ENCODE measurements around the gene DIP2B. TPM values are rescaled to one million over a fixed set of nuclear protein-coding genes. Genes with fewer than 3 reads are reported as not detected.

Gene DIP2B
- total RNA-seq, 1 donor from 2014 or later: 45.1 TPM

DNA sequence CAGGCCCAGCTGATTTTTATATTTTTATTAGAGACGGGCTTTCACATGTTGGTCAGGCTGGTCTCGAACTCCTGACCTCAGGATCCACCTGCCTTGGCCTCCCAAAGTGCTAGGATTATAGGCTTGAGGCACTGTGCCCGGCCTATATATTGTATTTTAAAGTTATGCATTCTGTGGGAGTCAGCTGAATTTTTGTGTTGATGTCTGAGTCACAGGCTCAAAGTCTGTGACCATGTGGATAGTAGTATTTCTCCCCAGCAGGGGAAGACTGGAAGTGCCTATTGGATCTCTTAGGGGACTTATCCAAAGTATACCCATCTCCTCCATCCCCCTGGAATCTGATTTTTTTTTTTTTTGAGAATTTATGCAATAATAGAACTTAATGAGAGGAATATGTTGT is 215.3 kb downstream of the DIP2B start:
- Mint-ChIP-seq H3K9me3 (ENCODE audit: unreplicated experiment) (no peaks in the 10 kb centered on the region), H3K27me3 (ENCODE audit: unreplicated experiment) (peaks cover 2% of the 10 kb centered on the region), H3K27ac (ENCODE audit: unreplicated experiment) (no peak overlapping the region), H3K36me3 (ENCODE audit: low read depth, unreplicated experiment) (peaks cover 35% of the 10 kb centered on the region), H3K4me3 (ENCODE audit: unreplicated experiment) (no peak overlapping the region), H3K4me1 (ENCODE audit: unreplicated experiment) (no peaks in the 10 kb centered on the region)
- no peak for DNase-seq (ENCODE audit: low spot score)
- TF ChIP-seq, protein P1, sequence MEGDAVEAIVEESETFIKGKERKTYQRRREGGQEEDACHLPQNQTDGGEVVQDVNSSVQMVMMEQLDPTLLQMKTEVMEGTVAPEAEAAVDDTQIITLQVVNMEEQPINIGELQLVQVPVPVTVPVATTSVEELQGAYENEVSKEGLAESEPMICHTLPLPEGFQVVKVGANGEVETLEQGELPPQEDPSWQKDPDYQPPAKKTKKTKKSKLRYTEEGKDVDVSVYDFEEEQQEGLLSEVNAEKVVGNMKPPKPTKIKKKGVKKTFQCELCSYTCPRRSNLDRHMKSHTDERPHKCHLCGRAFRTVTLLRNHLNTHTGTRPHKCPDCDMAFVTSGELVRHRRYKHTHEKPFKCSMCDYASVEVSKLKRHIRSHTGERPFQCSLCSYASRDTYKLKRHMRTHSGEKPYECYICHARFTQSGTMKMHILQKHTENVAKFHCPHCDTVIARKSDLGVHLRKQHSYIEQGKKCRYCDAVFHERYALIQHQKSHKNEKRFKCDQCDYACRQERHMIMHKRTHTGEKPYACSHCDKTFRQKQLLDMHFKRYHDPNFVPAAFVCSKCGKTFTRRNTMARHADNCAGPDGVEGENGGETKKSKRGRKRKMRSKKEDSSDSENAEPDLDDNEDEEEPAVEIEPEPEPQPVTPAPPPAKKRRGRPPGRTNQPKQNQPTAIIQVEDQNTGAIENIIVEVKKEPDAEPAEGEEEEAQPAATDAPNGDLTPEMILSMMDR (IDR thresholded peaks at IDR 0.05; ENCODE audit: unreplicated experiment): no peak

DNA sequence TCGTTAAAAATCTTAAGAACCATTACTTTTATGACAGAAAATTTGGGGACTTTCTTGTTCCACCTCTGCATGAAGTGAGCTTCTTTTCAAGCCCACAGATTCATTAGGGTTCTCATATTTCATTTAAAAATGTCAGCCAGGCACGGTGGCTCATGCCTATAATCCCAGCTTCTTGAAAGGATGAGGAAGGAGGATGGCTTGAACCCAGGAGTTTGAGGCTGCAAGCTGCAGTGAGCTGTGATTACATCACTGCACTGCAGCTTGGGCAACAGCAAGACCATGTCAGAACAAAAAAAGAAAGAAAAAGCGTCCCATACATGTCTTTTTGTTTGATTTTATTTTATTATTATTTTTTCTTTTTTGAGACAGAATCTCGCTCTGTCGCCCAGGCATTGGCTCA is 215.7 kb downstream of the DIP2B start:
- no peak for DNase-seq (ENCODE audit: low spot score)

DNA sequence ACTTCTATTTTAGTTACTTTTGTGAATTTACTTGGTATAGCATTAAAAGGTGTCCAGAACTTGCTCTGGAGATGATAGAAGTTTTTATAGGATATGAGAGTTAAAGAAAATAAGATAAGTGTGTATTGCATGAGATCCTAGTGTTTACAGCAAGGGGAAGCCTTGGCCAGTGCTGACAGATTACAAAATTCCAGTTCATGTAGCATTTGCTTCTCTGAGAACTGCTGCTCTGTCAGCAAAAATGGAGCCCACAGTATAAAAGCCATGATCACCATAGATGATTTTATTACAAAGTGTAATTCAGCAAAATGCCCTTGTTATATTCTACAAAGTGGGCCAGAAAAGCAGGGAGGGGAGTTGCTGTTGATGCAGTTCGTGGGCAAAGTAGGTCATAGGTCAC is 219.1 kb downstream of the DIP2B start:
- Mint-ChIP-seq H3K27ac (ENCODE audit: unreplicated experiment) (no peak overlapping the region), H3K4me3 (ENCODE audit: unreplicated experiment) (no peak overlapping the region), H3K36me3 (ENCODE audit: low read depth, unreplicated experiment) (peaks cover 40% of the 10 kb centered on the region), H3K27me3 (ENCODE audit: unreplicated experiment) (peaks cover 2% of the 10 kb centered on the region), H3K4me1 (ENCODE audit: unreplicated experiment) (no peaks in the 10 kb centered on the region), H3K9me3 (ENCODE audit: unreplicated experiment) (no peaks in the 10 kb centered on the region)
- no peak for DNase-seq (ENCODE audit: low spot score)
- TF ChIP-seq, protein P1 (IDR thresholded peaks at IDR 0.05; ENCODE audit: unreplicated experiment): no peak

More for the DNA sequence above, 215.7 kb downstream of the DIP2B start:
- Mint-ChIP-seq H3K36me3 (ENCODE audit: low read depth, unreplicated experiment) (peaks cover 32% of the 10 kb centered on the region), H3K9me3 (ENCODE audit: unreplicated experiment) (no peaks in the 10 kb centered on the region), H3K4me1 (ENCODE audit: unreplicated experiment) (no peaks in the 10 kb centered on the region), H3K27ac (ENCODE audit: unreplicated experiment) (no peak overlapping the region), H3K4me3 (ENCODE audit: unreplicated experiment) (no peak overlapping the region), H3K27me3 (ENCODE audit: unreplicated experiment) (peaks cover 2% of the 10 kb centered on the region)
- TF ChIP-seq, protein P1 (IDR thresholded peaks at IDR 0.05; ENCODE audit: unreplicated experiment): no peak

DNA sequence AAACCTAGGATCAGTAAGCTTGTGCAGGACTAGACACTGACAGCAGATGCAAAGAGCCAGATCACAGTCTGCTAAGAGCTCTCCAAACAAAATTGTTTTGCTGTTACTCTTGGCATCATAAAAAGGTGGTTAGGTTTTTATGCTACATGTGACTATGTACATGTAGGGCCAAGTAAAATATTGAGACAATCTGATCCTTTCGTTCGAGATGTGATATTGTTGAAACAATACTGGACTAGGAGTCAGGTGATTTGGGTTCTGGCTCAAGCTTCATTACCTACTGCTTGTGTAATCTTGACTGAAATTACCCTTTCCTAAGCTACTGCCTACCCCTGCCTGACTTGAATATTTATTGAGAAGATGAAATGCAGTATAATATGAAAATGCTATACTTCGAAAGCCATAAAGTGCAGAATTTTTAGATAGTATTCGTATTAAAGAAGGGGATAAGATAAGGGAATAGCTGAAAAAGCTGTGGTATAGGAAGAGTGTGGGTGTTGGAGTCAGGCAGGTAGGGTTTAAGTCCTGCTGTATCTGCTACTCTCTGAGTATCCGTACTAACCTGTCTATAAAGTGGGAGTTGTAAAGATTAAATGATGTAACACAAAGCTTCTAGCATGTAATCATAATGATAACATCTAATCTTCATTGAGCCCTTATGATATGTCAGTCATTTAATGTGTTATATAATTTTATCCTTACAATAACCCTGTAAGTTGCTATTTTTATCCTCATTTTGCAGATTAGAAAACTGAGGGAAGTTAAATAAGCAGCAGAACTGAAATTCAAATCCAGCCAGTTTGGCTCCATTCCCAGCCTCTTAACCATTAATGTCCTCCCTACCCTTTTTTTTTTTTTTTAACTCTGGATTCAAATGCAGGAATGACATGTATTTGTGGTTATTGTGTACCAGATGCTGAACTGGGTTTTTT is 220.5 kb downstream of the DIP2B start:
- H3K27ac Mint-ChIP-seq (ENCODE audit: unreplicated experiment): no peak overlapping the region
- H3K4me3 Mint-ChIP-seq (ENCODE audit: unreplicated experiment): no peak overlapping the region
- H3K36me3 Mint-ChIP-seq (ENCODE audit: low read depth, unreplicated experiment): peaks cover 46% of the 10 kb centered on the region

More for the DNA sequence above, 220.5 kb downstream of the DIP2B start:
- DNase-seq (ENCODE audit: low spot score): no peak
- no peaks in the 10 kb centered on the region for H3K9me3 Mint-ChIP-seq (ENCODE audit: unreplicated experiment)
- H3K4me1 Mint-ChIP-seq (ENCODE audit: unreplicated experiment): peaks cover 3% of the 10 kb centered on the region
- H3K27me3 Mint-ChIP-seq (ENCODE audit: unreplicated experiment): no peaks in the 10 kb centered on the region
- TF ChIP-seq, protein P1 (IDR thresholded peaks at IDR 0.05; ENCODE audit: unreplicated experiment): no peak
